Muscle layer of duodenum (tissue), 2 donors: ENCODE results near the gene ASIC4.

Source experiments
- H3K27ac ChIP-seq: one replicate; pipeline ENCODE4 v1.7.0; 2013; ENCODE audit warnings: mild to moderate bottlenecking, low read length
- H3K27me3 ChIP-seq: one replicate; pipeline ENCODE4 v1.7.0; 2013; ENCODE audit warnings: low read depth, mild to moderate bottlenecking, control low read depth, low read length
- H3K36me3 ChIP-seq, 2 donors: one replicate each; pipeline ENCODE4 v1.7.0; 2013; ENCODE audit warnings: low read length in 2 of 2, control low read depth in 1 of 2, mild to moderate bottlenecking in 1 of 2; ENCODE audit not compliant: insufficient read depth in 2 of 2, control insufficient read depth in 1 of 2
- H3K4me1 ChIP-seq, 2 donors: one replicate each; pipeline ENCODE4 v1.7.0; 2013; ENCODE audit warnings: low read length in 2 of 2, mild to moderate bottlenecking in 2 of 2, control low read depth in 1 of 2, moderate library complexity in 1 of 2; ENCODE audit not compliant: insufficient read depth in 2 of 2, control insufficient read depth in 1 of 2
- H3K4me3 ChIP-seq, 2 donors: one replicate each; pipeline ENCODE4 v1.7.0; 2013; ENCODE audit warnings: low read length in 2 of 2, low read depth in 1 of 2, mild to moderate bottlenecking in 1 of 2
- H3K9me3 ChIP-seq, 2 donors: one replicate each; pipeline ENCODE4 v1.7.0; 2013; ENCODE audit warnings: low read length in 2 of 2, control low read depth in 1 of 2, mild to moderate bottlenecking in 1 of 2; ENCODE audit not compliant: control insufficient read depth in 1 of 2
- donor health status: healthy.

The ASIC4 gene

DNA sequence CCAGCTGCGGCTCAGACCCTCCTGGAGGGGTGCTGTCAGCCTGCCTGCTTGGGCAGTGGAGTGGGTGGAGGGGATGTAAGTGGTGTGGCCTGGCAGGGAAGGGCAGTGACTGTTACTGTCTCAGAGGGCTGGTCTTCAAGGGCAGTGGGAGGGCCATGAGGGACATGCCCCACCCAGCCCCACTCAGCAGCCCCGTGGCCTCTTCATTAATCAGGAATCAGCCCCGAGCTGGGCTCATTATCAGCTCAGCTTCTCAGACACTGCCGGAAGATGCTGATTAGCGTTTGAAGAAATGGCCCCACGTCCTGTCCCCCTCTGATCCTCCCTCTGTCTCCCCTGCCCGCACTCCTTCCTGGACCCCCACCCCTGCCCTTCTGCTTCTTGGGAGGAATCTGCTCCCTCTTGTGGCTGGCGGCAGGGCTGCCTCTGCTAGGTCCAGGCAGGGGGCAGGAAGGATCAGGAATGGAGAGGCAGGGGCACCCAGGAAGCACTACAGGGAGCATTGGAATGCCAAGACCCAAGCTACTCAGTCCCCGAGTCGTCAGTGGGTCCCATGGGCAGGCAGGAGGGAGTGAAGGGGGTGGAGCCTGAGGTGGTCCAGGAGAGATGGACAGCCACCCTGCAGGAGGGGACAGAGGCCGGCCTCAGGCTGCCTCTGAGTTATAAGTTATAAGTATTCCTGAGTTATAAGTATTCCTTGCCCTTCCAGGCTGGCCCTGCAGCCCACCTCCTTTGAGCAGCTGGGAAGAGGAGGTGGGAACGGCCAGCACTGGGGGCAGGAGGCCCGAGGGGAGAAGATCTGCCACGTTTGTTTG is 7.0 kb downstream of the ASIC4 start:
- Histone ChIP-seq H3K36me3 (no peaks in the 10 kb centered on the region), H3K9me3 (no peaks in the 10 kb centered on the region), H3K4me1 (peaks cover 0 to 21% of the 10 kb centered on the region in 2 donors), H3K4me3 (no peak overlapping the region), H3K27ac (no peak overlapping the region), H3K27me3 (peaks cover 47% of the 10 kb centered on the region)

DNA sequence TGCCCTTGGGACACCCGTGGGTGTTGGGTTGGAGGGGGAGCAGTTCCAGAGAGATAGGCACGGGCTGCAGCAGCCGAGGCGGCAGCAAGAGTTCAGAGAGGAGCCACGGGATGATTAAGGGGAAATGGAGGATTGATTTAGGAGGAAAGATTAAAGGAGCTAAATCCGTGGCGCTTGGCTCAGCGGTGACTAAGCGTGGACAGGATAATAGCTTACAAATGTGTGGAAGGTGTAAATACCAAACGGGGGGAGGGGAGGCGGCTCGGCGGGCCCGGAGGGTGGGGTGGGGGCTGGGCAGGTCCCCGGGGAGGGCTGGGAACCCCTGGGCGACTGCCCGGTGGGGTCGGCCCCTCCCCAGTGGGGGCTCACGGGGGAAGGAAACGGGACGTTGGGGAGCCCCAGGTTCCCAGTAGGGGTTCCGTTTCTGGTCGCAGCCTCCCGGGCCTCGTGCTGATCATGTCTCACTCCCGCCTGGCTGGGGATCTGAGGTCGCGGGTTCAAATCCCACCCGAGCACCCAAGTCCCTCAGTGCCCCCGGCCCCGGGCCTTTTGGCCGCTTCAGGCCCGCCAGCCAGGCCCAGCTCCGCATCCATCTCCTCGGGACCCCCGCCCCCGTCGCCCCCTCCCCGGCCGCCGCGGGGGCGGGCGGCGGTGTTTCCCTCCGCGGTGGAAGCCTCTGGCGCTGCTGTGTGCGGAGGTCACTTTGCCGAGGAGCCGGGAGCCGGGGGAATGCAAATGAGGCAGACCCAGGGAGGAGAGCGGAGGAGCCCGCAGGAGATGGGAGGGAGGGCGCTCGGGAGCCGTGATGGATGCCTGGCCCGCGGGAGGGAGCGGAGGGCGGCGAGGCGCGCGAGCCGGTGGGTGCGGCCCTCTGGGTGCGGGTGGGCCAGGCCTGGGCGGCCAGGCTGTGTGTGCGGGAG is 8.1 kb downstream of the ASIC4 start:
- Histone ChIP-seq H3K4me3 (peak overlapping the region in 1 of 2 donors; percentile 48), H3K36me3 (no peaks in the 10 kb centered on the region), H3K27ac (no peak overlapping the region), H3K4me1 (peaks cover 0 to 21% of the 10 kb centered on the region in 2 donors), H3K27me3 (peaks cover 58% of the 10 kb centered on the region), H3K9me3 (no peaks in the 10 kb centered on the region)

DNA sequence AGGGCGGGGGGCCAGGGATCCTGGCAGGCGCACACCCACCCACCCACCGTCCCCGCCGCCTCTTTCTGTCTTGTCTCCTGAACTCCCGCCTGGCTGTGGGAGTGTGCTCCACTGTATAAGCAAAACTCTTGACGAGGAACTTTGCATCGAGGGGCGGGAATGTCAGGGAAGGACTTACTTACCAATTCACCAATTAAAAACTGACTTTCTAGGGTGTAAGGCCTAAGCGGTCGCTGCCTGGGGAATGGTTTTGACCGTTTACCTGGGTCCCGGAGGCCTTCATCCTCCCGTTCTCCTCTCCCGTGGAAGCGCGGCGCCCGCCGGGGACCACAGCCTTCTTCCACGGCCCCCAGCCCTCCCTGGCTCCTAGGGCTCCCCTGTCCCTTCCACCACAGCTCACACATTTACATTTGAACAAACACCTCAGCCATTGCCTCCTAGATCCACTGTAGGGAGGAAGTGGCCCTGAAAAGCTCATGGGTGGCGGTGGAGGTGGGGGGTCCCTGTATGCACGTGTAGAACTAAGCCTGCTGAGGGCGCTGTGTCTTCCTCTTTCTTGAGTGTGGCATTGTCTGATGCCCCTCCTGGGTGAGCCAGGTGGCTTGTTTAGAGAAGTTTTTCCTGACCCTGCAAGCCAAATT is 8.9 kb downstream of the ASIC4 start:
- H3K36me3 ChIP-seq: no peaks in the 10 kb centered on the region
- H3K4me1 ChIP-seq: peaks cover 0 to 21% of the 10 kb centered on the region in 2 donors
- peaks cover 58% of the 10 kb centered on the region for H3K27me3 ChIP-seq
- H3K9me3 ChIP-seq: no peaks in the 10 kb centered on the region
- no peak overlapping the region for H3K27ac ChIP-seq
- peak overlapping the region in 1 of 2 donors; percentile 48 for H3K4me3 ChIP-seq

DNA sequence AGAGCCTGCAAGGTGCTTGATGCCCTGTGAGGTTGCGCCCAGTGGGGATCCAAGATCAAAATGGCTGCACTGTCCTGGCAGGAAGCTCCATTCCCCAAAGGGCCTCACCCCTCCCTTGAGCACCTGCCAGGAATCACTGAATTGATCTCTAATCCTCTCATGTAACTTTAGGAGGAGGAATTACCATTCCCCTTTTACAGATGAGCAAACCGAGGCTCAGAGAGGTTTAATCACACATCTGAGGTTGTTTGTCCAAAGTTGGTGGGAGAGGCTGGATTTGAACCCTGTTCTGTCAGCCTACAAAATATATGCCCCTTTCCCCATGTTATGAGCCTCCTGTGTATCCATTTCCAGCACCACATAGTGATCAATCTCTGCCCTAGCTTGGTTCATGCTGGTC is 10.5 kb downstream of the ASIC4 start:
- no peaks in the 10 kb centered on the region for H3K9me3 ChIP-seq
- peaks cover 0 to 25% of the 10 kb centered on the region in 2 donors for H3K4me1 ChIP-seq
- no peak overlapping the region for H3K4me3 ChIP-seq
- peaks cover 68% of the 10 kb centered on the region for H3K27me3 ChIP-seq
- no peaks in the 10 kb centered on the region for H3K36me3 ChIP-seq
- H3K27ac ChIP-seq: no peak overlapping the region

DNA sequence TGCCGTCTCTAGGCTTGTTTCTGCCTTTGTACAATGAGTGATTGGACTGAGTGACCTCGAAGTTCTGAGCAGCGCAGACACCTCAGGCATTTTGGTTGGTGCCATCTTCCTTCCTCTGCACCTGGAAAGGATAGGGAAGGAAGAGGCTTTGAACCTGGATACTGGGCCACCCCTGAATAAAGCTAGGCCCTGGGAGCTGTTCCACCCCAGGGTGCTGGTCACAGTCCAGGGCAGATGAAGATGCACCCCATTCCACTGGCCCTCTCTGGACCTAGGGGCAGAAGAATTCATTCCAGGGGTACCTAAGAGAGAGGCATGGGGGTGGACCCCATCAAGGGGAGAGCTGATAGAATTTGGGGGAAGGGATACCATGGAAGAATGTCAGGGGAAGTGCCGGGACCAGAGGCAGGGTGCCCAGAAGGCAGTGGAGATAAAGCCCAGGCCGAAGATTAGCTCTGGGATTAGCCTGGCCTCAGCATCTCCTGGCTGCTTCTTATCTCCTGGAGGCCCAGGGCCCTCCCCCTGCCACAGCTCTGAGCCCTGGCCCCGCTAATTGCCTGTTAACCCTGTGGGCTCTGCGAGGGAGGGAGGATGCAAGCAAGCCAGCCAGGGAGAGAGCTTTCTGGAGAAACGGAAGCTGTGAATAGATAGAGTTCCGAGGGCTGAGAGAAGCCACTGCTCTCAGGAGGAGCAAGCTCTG is 11.4 kb downstream of the ASIC4 start:
- peaks cover 0 to 28% of the 10 kb centered on the region in 2 donors for H3K4me1 ChIP-seq
- H3K9me3 ChIP-seq: no peaks in the 10 kb centered on the region
- H3K27ac ChIP-seq: no peak overlapping the region
- peaks cover 67% of the 10 kb centered on the region for H3K27me3 ChIP-seq
- no peak overlapping the region for H3K4me3 ChIP-seq
- no peaks in the 10 kb centered on the region for H3K36me3 ChIP-seq

DNA sequence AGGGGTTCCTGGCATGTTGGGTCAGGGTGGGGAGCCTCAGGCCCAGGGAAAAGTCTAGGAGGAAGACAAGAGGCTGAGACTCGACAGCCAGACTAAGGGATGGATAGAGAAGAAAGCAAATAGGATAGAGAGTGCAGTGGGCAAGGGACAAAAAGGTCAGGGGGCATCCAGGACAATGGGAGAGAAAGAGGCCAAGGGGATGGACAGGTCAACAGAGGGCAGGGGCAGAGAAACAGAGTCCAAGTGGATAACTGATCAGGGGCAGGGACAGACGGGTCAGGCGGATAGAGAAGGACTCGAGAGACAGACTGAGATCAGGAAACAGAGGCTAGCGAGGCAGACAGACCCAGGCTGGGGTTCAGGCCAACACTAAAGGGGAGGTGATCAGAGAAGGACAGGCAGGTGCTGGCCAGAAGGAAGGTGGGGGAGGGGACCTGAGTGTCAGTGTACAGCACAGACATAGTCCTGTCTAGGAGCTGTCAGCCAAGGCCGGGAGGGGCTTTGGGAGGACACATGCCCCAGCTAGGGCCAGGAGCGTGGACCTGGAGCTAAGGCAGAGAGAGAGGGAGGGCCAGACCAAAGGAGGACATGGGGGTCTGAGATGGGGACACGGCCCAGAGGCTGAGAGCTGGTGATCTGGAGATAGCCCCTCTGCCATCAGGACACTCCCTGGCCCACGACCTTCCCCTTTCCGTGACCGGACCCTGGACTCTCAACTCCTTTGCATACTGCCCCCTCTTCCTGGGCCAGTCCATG is 12.2 kb downstream of the ASIC4 start:
- peaks cover 60% of the 10 kb centered on the region for H3K27me3 ChIP-seq
- H3K4me1 ChIP-seq: peaks cover 0 to 24% of the 10 kb centered on the region in 2 donors
- H3K4me3 ChIP-seq: no peak overlapping the region
- H3K9me3 ChIP-seq: no peaks in the 10 kb centered on the region
- H3K27ac ChIP-seq: no peak overlapping the region
- H3K36me3 ChIP-seq: no peaks in the 10 kb centered on the region

DNA sequence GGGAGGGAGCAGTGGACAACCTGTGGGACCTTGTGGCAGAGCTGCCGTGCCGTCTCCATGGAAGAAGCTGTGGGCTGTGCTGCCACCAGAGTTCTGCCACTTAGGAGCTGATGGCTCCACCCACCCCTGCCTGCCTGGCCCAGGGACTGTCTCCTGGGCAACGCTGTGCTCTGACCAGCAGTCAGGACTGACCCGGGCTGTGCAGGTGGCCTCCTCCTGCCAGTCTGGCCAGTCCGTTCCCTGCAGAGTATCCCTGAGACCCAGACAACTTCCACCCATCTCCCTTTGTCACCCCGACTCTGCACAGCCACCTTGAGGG is 12.8 kb downstream of the ASIC4 start:
- no peak overlapping the region for H3K4me3 ChIP-seq

DNA sequence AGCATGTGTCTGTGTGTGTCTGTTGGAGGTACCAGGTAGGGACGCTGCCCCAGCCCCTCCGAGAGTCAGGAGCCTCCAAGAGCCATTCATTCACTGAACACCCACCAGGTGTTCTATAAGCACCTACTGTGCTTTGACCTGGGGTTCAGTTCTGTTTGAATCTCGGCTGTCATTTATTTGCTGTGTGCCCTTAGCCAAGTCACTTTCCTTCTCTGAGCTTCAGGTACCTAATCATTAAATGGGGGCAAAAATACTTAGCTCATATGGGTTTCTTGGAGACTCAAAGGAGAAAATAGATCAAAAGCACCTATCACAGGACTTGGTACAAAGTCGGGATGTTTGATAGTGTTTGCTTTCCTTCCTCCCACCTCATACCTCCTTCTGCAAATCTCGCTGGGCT is 13.2 kb downstream of the ASIC4 start:
- Histone ChIP-seq H3K4me3 (no peak overlapping the region), H3K27me3 (peaks cover 55% of the 10 kb centered on the region), H3K4me1 (peaks cover 0 to 17% of the 10 kb centered on the region in 2 donors), H3K9me3 (no peaks in the 10 kb centered on the region), H3K27ac (no peak overlapping the region), H3K36me3 (no peaks in the 10 kb centered on the region)

More for the DNA sequence above, 12.8 kb downstream of the ASIC4 start:
- Histone ChIP-seq H3K36me3 (no peaks in the 10 kb centered on the region), H3K4me1 (peaks cover 0 to 19% of the 10 kb centered on the region in 2 donors), H3K9me3 (no peaks in the 10 kb centered on the region), H3K27me3 (peaks cover 56% of the 10 kb centered on the region), H3K27ac (no peak overlapping the region)

DNA sequence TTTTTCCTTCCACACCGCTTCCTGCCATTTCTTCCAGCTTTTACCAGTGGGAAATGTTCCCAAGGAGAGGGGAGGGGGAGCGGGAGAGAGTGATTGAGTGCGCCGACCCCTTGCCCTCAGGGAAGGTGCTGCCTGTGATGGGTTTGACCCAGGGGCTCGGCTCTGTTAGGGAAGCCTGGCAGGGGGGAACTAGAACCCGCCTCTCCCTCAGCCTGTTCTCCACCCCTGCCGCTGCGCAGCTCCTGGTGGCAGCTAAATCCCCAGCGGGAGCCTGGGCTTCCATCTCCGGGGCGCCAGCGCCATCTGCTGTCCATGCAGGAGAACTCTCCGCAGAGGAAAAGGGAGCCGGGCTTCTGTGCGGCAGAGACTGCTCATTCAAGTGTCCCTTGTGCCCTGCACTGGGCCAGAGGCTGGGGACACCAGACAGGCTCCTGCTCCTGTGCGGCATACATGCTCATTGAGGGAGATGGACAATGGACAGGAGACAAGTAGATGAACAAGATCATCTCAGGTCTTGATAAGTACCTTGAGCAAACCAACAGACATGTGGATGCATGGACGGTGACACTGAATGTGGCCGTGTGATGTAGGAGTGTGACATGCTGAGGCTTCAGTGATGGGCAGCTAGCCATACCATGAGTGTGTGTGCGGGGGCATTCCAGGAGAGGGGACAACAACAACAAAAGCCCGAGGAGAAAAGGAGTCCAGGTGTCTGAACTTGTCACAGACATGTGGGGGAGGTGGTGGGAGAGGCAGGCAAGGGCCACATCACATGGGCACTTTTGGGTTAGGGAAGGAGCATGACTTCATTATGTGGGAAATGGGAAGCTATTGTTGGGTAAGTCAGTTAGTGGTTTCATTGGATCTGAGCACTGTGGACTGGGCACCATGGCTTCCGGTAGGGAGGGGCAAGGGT is 16.0 kb downstream of the ASIC4 start:
- Histone ChIP-seq H3K4me1 (peaks cover 0 to 7% of the 10 kb centered on the region in 2 donors), H3K27ac (no peak overlapping the region), H3K9me3 (no peaks in the 10 kb centered on the region), H3K27me3 (peaks cover 29% of the 10 kb centered on the region), H3K36me3 (no peaks in the 10 kb centered on the region), H3K4me3 (peak overlapping the region in 1 of 2 donors; percentile 44)
